22Rv1 (cell line): Measurements from ENCODE around the gene TMEM200A.

Experiments used
- CTCF ChIP-seq: fragments of 450-650 bp; IDR thresholded peaks from 2 replicates; pipeline ENCODE4 v1.5.1; 2017; ENCODE audit warnings: mild to moderate bottlenecking
- ZFX ChIP-seq: fragments of 450-650 bp; IDR thresholded peaks from 2 replicates; pipeline ENCODE4 v1.6.1; 2017; ENCODE audit warnings: antibody characterized with exemption, borderline replicate concordance

- TF ChIP-seq CTCF, result no peak
- no peak for TF ChIP-seq ZFX
These were observed 87.4 kb downstream of the TMEM200A start for GRCh38 chr6:130453230-130453629.
